Measurements from ENCODE around the gene ZDHHC22. TPM values are rescaled to one million over a fixed set of nuclear protein-coding genes. Genes with fewer than 3 reads are reported as not detected.
"Not testable (repeated sequence)": the region's sequence is repeated elsewhere in the genome, so short reads cannot be mapped to it uniquely, and the experiment has no call there.

ZDHHC22 gene
- polyA plus RNA-seq, 1 of the 3 experiments (the other 2 are of a cell fraction): not detected

DNA sequence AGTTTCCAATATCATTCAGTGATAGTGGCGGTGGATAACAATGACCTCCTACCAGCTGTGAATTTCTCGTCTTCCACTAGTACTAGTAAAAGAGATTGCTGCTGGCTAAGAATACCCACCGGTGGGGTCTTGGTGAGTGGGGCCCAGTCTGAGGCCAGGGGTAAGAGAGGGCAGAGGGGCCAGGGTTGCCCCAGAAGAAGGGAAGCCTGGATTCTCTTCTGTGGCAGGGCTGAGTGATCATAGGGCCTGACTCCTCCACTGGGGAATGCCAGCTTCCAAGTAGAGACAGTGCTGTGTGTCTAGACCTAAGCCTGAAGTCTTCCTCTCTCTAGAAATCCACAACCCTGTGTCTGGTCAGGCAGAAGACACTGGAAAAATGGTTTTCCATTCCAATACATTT lies 34.3 kb upstream of the ZDHHC22 start:
- H3K4me1 ChIP-seq (ENCODE audit: control insufficient read depth in 1 of 2, insufficient read depth in 2 of 2, low read depth in 1 of 2, low read length in 1 of 2): peaks cover 0 to 3% of the 10 kb centered on the region in 2 experiments; a peak in 1 of 4 replicates
- no peak for TF ChIP-seq TCF12 (IDR thresholded peaks at IDR 0.05)
- TF ChIP-seq, protein P1, sequence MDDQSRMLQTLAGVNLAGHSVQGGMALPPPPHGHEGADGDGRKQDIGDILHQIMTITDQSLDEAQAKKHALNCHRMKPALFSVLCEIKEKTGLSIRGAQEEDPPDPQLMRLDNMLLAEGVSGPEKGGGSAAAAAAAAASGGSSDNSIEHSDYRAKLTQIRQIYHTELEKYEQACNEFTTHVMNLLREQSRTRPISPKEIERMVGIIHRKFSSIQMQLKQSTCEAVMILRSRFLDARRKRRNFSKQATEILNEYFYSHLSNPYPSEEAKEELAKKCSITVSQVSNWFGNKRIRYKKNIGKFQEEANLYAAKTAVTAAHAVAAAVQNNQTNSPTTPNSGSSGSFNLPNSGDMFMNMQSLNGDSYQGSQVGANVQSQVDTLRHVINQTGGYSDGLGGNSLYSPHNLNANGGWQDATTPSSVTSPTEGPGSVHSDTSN (IDR thresholded peaks at IDR 0.05): no peak
- no peak for TF ChIP-seq FOXM1 (IDR thresholded peaks at IDR 0.05; ENCODE audit: low read depth)
- TF ChIP-seq NRF1 (IDR thresholded peaks at IDR 0.05; ENCODE audit: low read depth, low read length): no peak
- TF ChIP-seq SMC3 (IDR thresholded peaks at IDR 0.05; ENCODE audit: low read depth, low read length): no peak
- TF ChIP-seq EZH2phosphoT487 (IDR thresholded peaks at IDR 0.05; ENCODE audit: borderline replicate concordance, low read depth): no peak
- no peak for TF ChIP-seq ELF1 (IDR thresholded peaks at IDR 0.05)
- no peak for TF ChIP-seq RXRA (IDR thresholded peaks at IDR 0.05; ENCODE audit: borderline replicate concordance, low read depth)
- no peak for TF ChIP-seq SIN3A (IDR thresholded peaks at IDR 0.05; ENCODE audit: borderline replicate concordance, low read depth, low read length)
- no peak for TF ChIP-seq POLR2AphosphoS5 (IDR thresholded peaks at IDR 0.05; ENCODE audit: low read depth, low read length)
- no peak for TF ChIP-seq FOSL2 (IDR thresholded peaks at IDR 0.05; ENCODE audit: borderline replicate concordance, low read depth)
- H3F3A ChIP-seq (replicated peaks; ENCODE audit: insufficient read depth): no peaks in the 10 kb centered on the region
- DNase-seq: no peak
- no peak overlapping the region for H3K4me2 ChIP-seq
- 70% methylated on average over 3 of the region's 3 CpGs for WGBS (ENCODE audit: low lambda C conversion rate)
- H3K4me3 ChIP-seq (ENCODE audit: low read depth in 2 of 2, low read length in 1 of 2): no peak overlapping the region
- POLR2A ChIA-PET: no interaction called here
- H3K9ac ChIP-seq: no peak overlapping the region
- no peaks in the 10 kb centered on the region for H3K27me3 ChIP-seq (ENCODE audit: insufficient read depth)
- H3K9me3 ChIP-seq: no peaks in the 10 kb centered on the region
- CTCF ChIA-PET: interaction anchor here (1.4 kb wide), 1 partner anchor 140 kb away, joined by 3 read pairs; no protein-coding TSS in a partner anchor
- H2AFZ ChIP-seq (ENCODE audit: low read depth): no peak overlapping the region
- H3K79me2 ChIP-seq (ENCODE audit: insufficient read depth): no peaks in the 10 kb centered on the region
- no peaks in the 10 kb centered on the region for H3K9me2 ChIP-seq
- no peaks in the 10 kb centered on the region for H4K20me1 ChIP-seq (ENCODE audit: insufficient read depth)
- no peaks in the 10 kb centered on the region for H3K36me3 ChIP-seq (replicated peaks in 1 of 2; ENCODE audit: control insufficient read depth in 1 of 2, insufficient read depth in 2 of 2, low read length in 1 of 2)
- no peak overlapping the region for H3K27ac ChIP-seq (ENCODE audit: low read depth in 2 of 2, low read length in 1 of 2)

GRCh38 chr14:77173911-77174617 lies 32.5 kb upstream of the ZDHHC22 start:
- POLR2A ChIA-PET; H4K20me1 ChIP-seq (ENCODE audit: insufficient read depth); H2AFZ ChIP-seq (ENCODE audit: low read depth); H3K27me3 ChIP-seq (ENCODE audit: insufficient read depth); DNase-seq; H3K27ac ChIP-seq (ENCODE audit: low read depth in 2 of 2, low read length in 1 of 2); H3F3A ChIP-seq (replicated peaks; ENCODE audit: insufficient read depth); H3K4me2 ChIP-seq; H3K9ac ChIP-seq; H3K79me2 ChIP-seq (ENCODE audit: insufficient read depth); H3K4me3 ChIP-seq (ENCODE audit: low read depth in 2 of 2, low read length in 1 of 2); H3K9me2 ChIP-seq; H3K4me1 ChIP-seq (ENCODE audit: control insufficient read depth in 1 of 2, insufficient read depth in 2 of 2, low read depth in 1 of 2, low read length in 1 of 2); H3K36me3 ChIP-seq (replicated peaks in 1 of 2; ENCODE audit: control insufficient read depth in 1 of 2, insufficient read depth in 2 of 2, low read length in 1 of 2): not testable (repeated sequence)
- WGBS (ENCODE audit: low lambda C conversion rate): 74% methylated on average over 9 of the region's 9 CpGs
- peak; percentile 9; the same call in 1 of the 2 replicates for TF ChIP-seq FOSL2 (IDR thresholded peaks at IDR 0.05; ENCODE audit: borderline replicate concordance, low read depth)
- CTCF ChIA-PET: interaction anchor here (3.2 kb wide), 1 partner anchor 39 kb away, joined by 11 read pairs; no protein-coding TSS in a partner anchor
- peaks cover 10% of the 10 kb centered on the region; the same call in 1 of the 2 replicates for H3K9me3 ChIP-seq

Data from SK-N-SH (cell line).